ENCODE results near the gene MC1R. TPM values are rescaled to one million over a fixed set of nuclear protein-coding genes. Genes with fewer than 3 reads are reported as not detected.

Gene MC1R
- total RNA-seq, 1 experiment from 2014 or later, result 13.4 TPM

GRCh38 chr16:89921131-89921701 is 2.6 kb downstream of the MC1R start:
- ChIA-PET CTCF (no interaction called here), POLR2A (ENCODE audit: low non-redundant PET) (interaction anchor here (0.6 kb wide), 1 partner anchor 146 kb away, joined by 4 read pairs; no protein-coding TSS in a partner anchor)
- no peak for DNase-seq (ENCODE audit: low spot score)
- Histone ChIP-seq H3K27ac (ENCODE audit: low read depth, low read length, poor library complexity, severe bottlenecking) (no peak overlapping the region), H3K27me3 (replicated peaks; ENCODE audit: insufficient read depth, low read depth, low read length, poor library complexity) (no peaks in the 10 kb centered on the region), H3K36me3 (ENCODE audit: insufficient read depth, low read length, poor library complexity, severe bottlenecking) (no peaks in the 10 kb centered on the region), H3K4me1 (ENCODE audit: insufficient read depth, low read length, poor library complexity, severe bottlenecking) (peaks cover 53% of the 10 kb centered on the region), H3K4me3 (ENCODE audit: low read depth, low read length, poor library complexity, severe bottlenecking) (peak overlapping the region; percentile 95), H3K9me3 (ENCODE audit: low read depth, low read length, poor library complexity, severe bottlenecking) (no peaks in the 10 kb centered on the region)
- BruUV-seq (replicated peaks), result no TSS peak
- intact Hi-C loops (cut with micrococcal nuclease; ENCODE audit: unreplicated experiment), result loop anchor here (10.0 kb wide), 1 partner anchor 104 kb away; no protein-coding TSS in a partner anchor
- no peak for TF ChIP-seq EZH2 (IDR thresholded peaks at IDR 0.05; ENCODE audit: borderline replicate concordance, low read depth, low read length, poor library complexity, severe bottlenecking)

GRCh38 chr16:89921702-89922476 is 3.2 kb downstream of the MC1R start:
- ChIA-PET CTCF (no interaction called here), POLR2A (ENCODE audit: low non-redundant PET) (no interaction called here)
- peak; percentile 82 for DNase-seq (ENCODE audit: low spot score)
- intact Hi-C loops (cut with micrococcal nuclease; ENCODE audit: unreplicated experiment), result loop anchor here (10.0 kb wide), 1 partner anchor 103 kb away; no protein-coding TSS in a partner anchor
- peak overlapping the region; percentile 78 for H3K27ac ChIP-seq (ENCODE audit: low read depth, low read length, poor library complexity, severe bottlenecking)
- H3K9me3 ChIP-seq (ENCODE audit: low read depth, low read length, poor library complexity, severe bottlenecking), result no peaks in the 10 kb centered on the region
- H3K4me1 ChIP-seq (ENCODE audit: insufficient read depth, low read length, poor library complexity, severe bottlenecking), result peaks cover 58% of the 10 kb centered on the region
- TSS peak; percentile 70 for BruUV-seq (replicated peaks)
- no peak for TF ChIP-seq CTCF (conservative IDR thresholded peaks at IDR 0.05; ENCODE audit: low read depth, low read length)
- TF ChIP-seq EZH2 (IDR thresholded peaks at IDR 0.05; ENCODE audit: borderline replicate concordance, low read depth, low read length, poor library complexity, severe bottlenecking), result no peak
- H3K36me3 ChIP-seq (ENCODE audit: insufficient read depth, low read length, poor library complexity, severe bottlenecking), result no peaks in the 10 kb centered on the region
- peak overlapping the region; percentile 95 for H3K4me3 ChIP-seq (ENCODE audit: low read depth, low read length, poor library complexity, severe bottlenecking)
- no peaks in the 10 kb centered on the region for H3K27me3 ChIP-seq (replicated peaks; ENCODE audit: insufficient read depth, low read depth, low read length, poor library complexity)

- intact Hi-C loops (cut with micrococcal nuclease; ENCODE audit: unreplicated experiment), result loop anchor here (10.0 kb wide), 1 partner anchor 102 kb away; no protein-coding TSS in a partner anchor
- Histone ChIP-seq H3K27me3 (replicated peaks; ENCODE audit: insufficient read depth, low read depth, low read length, poor library complexity) (no peaks in the 10 kb centered on the region), H3K27ac (ENCODE audit: low read depth, low read length, poor library complexity, severe bottlenecking) (peak overlapping the region; percentile 78), H3K9me3 (ENCODE audit: low read depth, low read length, poor library complexity, severe bottlenecking) (no peaks in the 10 kb centered on the region), H3K4me1 (ENCODE audit: insufficient read depth, low read length, poor library complexity, severe bottlenecking) (peaks cover 54% of the 10 kb centered on the region), H3K36me3 (ENCODE audit: insufficient read depth, low read length, poor library complexity, severe bottlenecking) (no peaks in the 10 kb centered on the region), H3K4me3 (ENCODE audit: low read depth, low read length, poor library complexity, severe bottlenecking) (peak overlapping the region; percentile 95)
- peak; percentile 81 for DNase-seq (ENCODE audit: low spot score)
- ChIA-PET POLR2A (ENCODE audit: low non-redundant PET) (interaction anchor here (0.6 kb wide), 1 partner anchor 461 kb away, joined by 3 read pairs; no protein-coding TSS in a partner anchor), CTCF (interaction anchor here (0.9 kb wide), 1 partner anchor 12 kb away, joined by 3 read pairs; no protein-coding TSS in a partner anchor)
- TF ChIP-seq CTCF (conservative IDR thresholded peaks at IDR 0.05; ENCODE audit: low read depth, low read length), result no peak
- TF ChIP-seq EZH2 (IDR thresholded peaks at IDR 0.05; ENCODE audit: borderline replicate concordance, low read depth, low read length, poor library complexity, severe bottlenecking), result no peak
- BruUV-seq (replicated peaks), result no TSS peak
Observed at GRCh38 chr16:89922477-89922883, 3.8 kb downstream of the MC1R start.
